HL-60 (cell line): ENCODE results near the gene PIGV.

Experiments used
- CTCF ChIP-seq: IDR thresholded peaks from one replicate; pipeline ENCODE4 v1.5.1; 2011; ENCODE audit warnings: low read length, control low read depth, inconsistent platforms; ENCODE audit not compliant: insufficient read depth
- GABPA ChIP-seq: IDR thresholded peaks from 2 replicates; pipeline ENCODE4 v1.6.1; 2012; ENCODE audit warnings: low read depth
- POLR2AphosphoS5 ChIP-seq: IDR thresholded peaks from 2 replicates; pipeline ENCODE4 v1.6.1; 2012; ENCODE audit warnings: low read depth
- SPI1 ChIP-seq: IDR thresholded peaks from 2 replicates; pipeline ENCODE4 v1.6.1; 2012; ENCODE audit warnings: low read depth, mild to moderate bottlenecking, borderline replicate concordance
- TF ChIP-seq, protein P1 (sequence below): IDR thresholded peaks from 2 replicates; pipeline ENCODE4 v1.6.1; 2012; ENCODE audit warnings: low read depth; ENCODE audit not compliant: insufficient replicate concordance

GRCh38 chr1:26747048-26747447 is 40.7 kb upstream of the PIGV start:
- TF ChIP-seq CTCF (no peak), SPI1 (no peak), POLR2AphosphoS5 (no peak), GABPA (no peak)
- TF ChIP-seq, protein P1, sequence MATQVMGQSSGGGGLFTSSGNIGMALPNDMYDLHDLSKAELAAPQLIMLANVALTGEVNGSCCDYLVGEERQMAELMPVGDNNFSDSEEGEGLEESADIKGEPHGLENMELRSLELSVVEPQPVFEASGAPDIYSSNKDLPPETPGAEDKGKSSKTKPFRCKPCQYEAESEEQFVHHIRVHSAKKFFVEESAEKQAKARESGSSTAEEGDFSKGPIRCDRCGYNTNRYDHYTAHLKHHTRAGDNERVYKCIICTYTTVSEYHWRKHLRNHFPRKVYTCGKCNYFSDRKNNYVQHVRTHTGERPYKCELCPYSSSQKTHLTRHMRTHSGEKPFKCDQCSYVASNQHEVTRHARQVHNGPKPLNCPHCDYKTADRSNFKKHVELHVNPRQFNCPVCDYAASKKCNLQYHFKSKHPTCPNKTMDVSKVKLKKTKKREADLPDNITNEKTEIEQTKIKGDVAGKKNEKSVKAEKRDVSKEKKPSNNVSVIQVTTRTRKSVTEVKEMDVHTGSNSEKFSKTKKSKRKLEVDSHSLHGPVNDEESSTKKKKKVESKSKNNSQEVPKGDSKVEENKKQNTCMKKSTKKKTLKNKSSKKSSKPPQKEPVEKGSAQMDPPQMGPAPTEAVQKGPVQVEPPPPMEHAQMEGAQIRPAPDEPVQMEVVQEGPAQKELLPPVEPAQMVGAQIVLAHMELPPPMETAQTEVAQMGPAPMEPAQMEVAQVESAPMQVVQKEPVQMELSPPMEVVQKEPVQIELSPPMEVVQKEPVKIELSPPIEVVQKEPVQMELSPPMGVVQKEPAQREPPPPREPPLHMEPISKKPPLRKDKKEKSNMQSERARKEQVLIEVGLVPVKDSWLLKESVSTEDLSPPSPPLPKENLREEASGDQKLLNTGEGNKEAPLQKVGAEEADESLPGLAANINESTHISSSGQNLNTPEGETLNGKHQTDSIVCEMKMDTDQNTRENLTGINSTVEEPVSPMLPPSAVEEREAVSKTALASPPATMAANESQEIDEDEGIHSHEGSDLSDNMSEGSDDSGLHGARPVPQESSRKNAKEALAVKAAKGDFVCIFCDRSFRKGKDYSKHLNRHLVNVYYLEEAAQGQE, result no peak
